K562 (cell line): Measurements from ENCODE around the gene LRRK1. TPM values are rescaled to one million over a fixed set of nuclear protein-coding genes. Genes with fewer than 3 reads are reported as not detected.

Source experiments
- FUS ChIP-seq: fragments of 200-400 bp; formaldehyde crosslinking; optimal IDR thresholded peaks from 2 replicates; pipeline ENCODE3; 2017; ENCODE audit warnings: low read depth, low read length
- HMGXB4 ChIP-seq: sonication (generic); formaldehyde crosslinking; IDR thresholded peaks from 2 replicates; pipeline ENCODE4 v1.8.1; 2023; ENCODE audit warnings: mild to moderate bottlenecking, missing genetic modification reagents
- JUND ChIP-seq, 2 experiments: IDR thresholded peaks; 2 replicates in 1 of 2; 3 replicates in 1 of 2; pipeline ENCODE4 v1.6.1; 2011; ENCODE audit warnings: borderline replicate concordance in 2 of 2, low read depth in 2 of 2, low read length in 2 of 2, improper control_type of control experiment in 1 of 2, missing biosample characterization in 1 of 2, missing genetic modification characterization in 1 of 2, missing genetic modification reagents in 1 of 2
- NONO ChIP-seq, 2 experiments: fragments of 200-400 bp in 1 of 2; fragments of 450-650 bp in 1 of 2; formaldehyde crosslinking in 1 of 2; IDR thresholded peaks; 2 replicates each; pipeline ENCODE4 v1.6.1; 2017; ENCODE audit warnings: low read depth in 2 of 2, mild to moderate bottlenecking in 2 of 2, moderate library complexity in 2 of 2, low read length in 1 of 2
- PYGO2 ChIP-seq: fragments of 450-650 bp; IDR thresholded peaks from 2 replicates; pipeline ENCODE4 v1.6.1; 2016; ENCODE audit warnings: mild to moderate bottlenecking, missing genetic modification characterization, moderate library complexity, missing compliant biosample characterization
- SIRT6 ChIP-seq: IDR thresholded peaks from one replicate; pipeline ENCODE4 v1.6.1; 2012; ENCODE audit warnings: low read depth, mild to moderate bottlenecking, control low read depth, inconsistent platforms, low read length, moderate library complexity
- SMAD3 ChIP-seq: fragments of 450-650 bp; formaldehyde crosslinking; conservative IDR thresholded peaks from 2 replicates; pipeline ENCODE4 v1.4.0; 2020; ENCODE audit warnings: mild to moderate bottlenecking
- SMAD4 ChIP-seq: fragments of 250-450 bp; sonication (Bioruptor Pico); conservative IDR thresholded peaks from 2 replicates; pipeline ENCODE4 v1.8.0; 2021; ENCODE audit warnings: inconsistent platforms, mild to moderate bottlenecking, moderate library complexity
- TEAD1 ChIP-seq, 2 experiments: fragments of 450-650 bp in 1 of 2; sonication (generic) in 1 of 2; formaldehyde crosslinking; IDR thresholded peaks; 2 replicates each; pipeline versions ENCODE4 v1.4.0 to v1.8.0; 2020 to 2022; ENCODE audit warnings: mild to moderate bottlenecking in 2 of 2, missing genetic modification reagents in 1 of 2
- polyA plus RNA-seq, 8 experiments: library from polyadenylated mRNA; depleted of rRNA in 4 of 8; stranded (reverse) in 5 of 8; unstranded in 3 of 8; fragments of >200 nt; fragmentation: Nextera tagmentation in 2 of 8; fragmentation: Illumina TruSeq in 1 of 8; extraction: Ambion mirVana in 2 of 8; extraction: Trizol in 1 of 8; gene quantifications; 2 replicates each; pipeline versions ENCODE4 v1.2.1 to v1.2.3, GENCODE V29; 2011 to 2014; ENCODE audit warnings: inconsistent platforms in 1 of 8, missing spikeins in 1 of 8
- total RNA-seq, 7 experiments: library from RNA; depleted of rRNA in 6 of 7; stranded (reverse); fragments of >200 nt in 6 of 7; fragmentation: Illumina TruSeq in 2 of 7; extraction: Trizol in 2 of 7; gene quantifications; 2 replicates each; pipeline versions ENCODE4 v1.2.1 to v1.2.3, GENCODE V29; 2011 to 2021; ENCODE audit warnings: low replicate concordance in 1 of 7
- TF ChIP-seq, protein P1 (sequence below): fragments of 250-450 bp; sonication (Bioruptor Pico); IDR thresholded peaks from 2 replicates; pipeline ENCODE4 v1.5.0; 2020; ENCODE audit warnings: mild to moderate bottlenecking
- TF ChIP-seq, protein P2 (sequence below): fragments of 250-450 bp; sonication (Bioruptor Pico); IDR thresholded peaks from 2 replicates; pipeline ENCODE4 v1.5.0; 2021; ENCODE audit warnings: mild to moderate bottlenecking, borderline replicate concordance
- TF ChIP-seq, protein P3 (sequence below): IDR thresholded peaks from 2 replicates; pipeline ENCODE4 v1.6.1; 2011; ENCODE audit not compliant: insufficient read length; ENCODE audit errors: extremely low read depth

The LRRK1 gene
- total and polyA plus RNA-seq, 9 of the 15 experiments (the other 6 are each of a cell fraction or from before 2014, with no cell fraction given): 0.01 to 1.5 (median 0.11) TPM

- TF ChIP-seq HMGXB4 (CRISPR knock-in tag): no peak
- TF ChIP-seq, protein P1, sequence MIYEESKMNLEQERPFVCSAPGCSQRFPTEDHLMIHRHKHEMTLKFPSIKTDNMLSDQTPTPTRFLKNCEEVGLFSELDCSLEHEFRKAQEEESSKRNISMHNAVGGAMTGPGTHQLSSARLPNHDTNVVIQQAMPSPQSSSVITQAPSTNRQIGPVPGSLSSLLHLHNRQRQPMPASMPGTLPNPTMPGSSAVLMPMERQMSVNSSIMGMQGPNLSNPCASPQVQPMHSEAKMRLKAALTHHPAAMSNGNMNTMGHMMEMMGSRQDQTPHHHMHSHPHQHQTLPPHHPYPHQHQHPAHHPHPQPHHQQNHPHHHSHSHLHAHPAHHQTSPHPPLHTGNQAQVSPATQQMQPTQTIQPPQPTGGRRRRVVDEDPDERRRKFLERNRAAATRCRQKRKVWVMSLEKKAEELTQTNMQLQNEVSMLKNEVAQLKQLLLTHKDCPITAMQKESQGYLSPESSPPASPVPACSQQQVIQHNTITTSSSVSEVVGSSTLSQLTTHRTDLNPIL (CRISPR knock-in tag): no peak
- TF ChIP-seq SMAD3 (CRISPR knock-in tag): no peak
- TF ChIP-seq NONO (IDR thresholded peaks at IDR 0.05; ENCODE audit: low read depth in 2 of 2, low read length in 1 of 2): no peak
- no peak for TF ChIP-seq TEAD1 (CRISPR knock-in tag; IDR thresholded peaks at IDR 0.05)
- TF ChIP-seq JUND (IDR thresholded peaks at IDR 0.05; ENCODE audit: borderline replicate concordance, low read depth, low read length): no peak
- no peak for TF ChIP-seq JUND (tag; IDR thresholded peaks at IDR 0.05; ENCODE audit: borderline replicate concordance, low read depth, low read length)
- TF ChIP-seq, protein P2, sequence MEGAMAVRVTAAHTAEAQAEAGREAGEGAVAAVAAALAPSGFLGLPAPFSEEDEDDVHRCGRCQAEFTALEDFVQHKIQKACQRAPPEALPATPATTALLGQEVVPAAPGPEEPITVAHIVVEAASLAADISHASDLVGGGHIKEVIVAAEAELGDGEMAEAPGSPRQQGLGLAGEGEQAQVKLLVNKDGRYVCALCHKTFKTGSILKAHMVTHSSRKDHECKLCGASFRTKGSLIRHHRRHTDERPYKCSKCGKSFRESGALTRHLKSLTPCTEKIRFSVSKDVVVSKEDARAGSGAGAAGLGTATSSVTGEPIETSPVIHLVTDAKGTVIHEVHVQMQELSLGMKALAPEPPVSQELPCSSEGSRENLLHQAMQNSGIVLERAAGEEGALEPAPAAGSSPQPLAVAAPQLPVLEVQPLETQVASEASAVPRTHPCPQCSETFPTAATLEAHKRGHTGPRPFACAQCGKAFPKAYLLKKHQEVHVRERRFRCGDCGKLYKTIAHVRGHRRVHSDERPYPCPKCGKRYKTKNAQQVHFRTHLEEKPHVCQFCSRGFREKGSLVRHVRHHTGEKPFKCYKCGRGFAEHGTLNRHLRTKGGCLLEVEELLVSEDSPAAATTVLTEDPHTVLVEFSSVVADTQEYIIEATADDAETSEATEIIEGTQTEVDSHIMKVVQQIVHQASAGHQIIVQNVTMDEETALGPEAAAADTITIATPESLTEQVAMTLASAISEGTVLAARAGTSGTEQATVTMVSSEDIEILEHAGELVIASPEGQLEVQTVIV (CRISPR knock-in tag): no peak
- TF ChIP-seq SMAD4 (CRISPR knock-in tag): no peak
- no peak for TF ChIP-seq PYGO2 (tag)
- TF ChIP-seq, protein P3, sequence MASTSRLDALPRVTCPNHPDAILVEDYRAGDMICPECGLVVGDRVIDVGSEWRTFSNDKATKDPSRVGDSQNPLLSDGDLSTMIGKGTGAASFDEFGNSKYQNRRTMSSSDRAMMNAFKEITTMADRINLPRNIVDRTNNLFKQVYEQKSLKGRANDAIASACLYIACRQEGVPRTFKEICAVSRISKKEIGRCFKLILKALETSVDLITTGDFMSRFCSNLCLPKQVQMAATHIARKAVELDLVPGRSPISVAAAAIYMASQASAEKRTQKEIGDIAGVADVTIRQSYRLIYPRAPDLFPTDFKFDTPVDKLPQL: no peak
- TF ChIP-seq FUS: no peak
- TF ChIP-seq SIRT6: no peak
Observed at GRCh38 chr15:100934166-100934565, 15.0 kb downstream of the LRRK1 start (continued).
